Motor neuron (in vitro differentiated cells): ENCODE measurements around the gene MYLK. TPM values are rescaled to one million over a fixed set of nuclear protein-coding genes. Genes with fewer than 3 reads are reported as not detected.

ENCODE experiments used
- ATAC-seq, 8 experiments: fragments of 200-7000 bp; cut with Tn5 transposase; replicated peaks in 6 of 8; 2 replicates each; pipeline ENCODE4 v1.8.0; 2021; ENCODE audit warnings: mild to moderate bottlenecking in 8 of 8, moderate library complexity in 8 of 8
- H3K27ac ChIP-seq, 2 donors: fragments of 250-450 bp; sonication (Bioruptor Pico); 2 replicates each; pipeline ENCODE4 v1.9.0; 2021; ENCODE audit warnings: antibody characterized with exemption in 2 of 2, mild to moderate bottlenecking in 2 of 2, moderate library complexity in 1 of 2
- H3K4me1 ChIP-seq, 2 donors: fragments of 250-450 bp; sonication (Bioruptor Pico); replicated peaks in 1 of 2; 2 replicates each; pipeline ENCODE4 v1.6.1; 2021; ENCODE audit warnings: antibody characterized with exemption in 2 of 2, mild to moderate bottlenecking in 2 of 2, moderate library complexity in 1 of 2
- H3K4me3 ChIP-seq, 5 donors: fragments of 250-450 bp; sonication (Bioruptor Pico); 2 replicates each; pipeline ENCODE4 v1.9.0; 2021; ENCODE audit warnings: antibody characterized with exemption in 5 of 5, mild to moderate bottlenecking in 5 of 5, moderate library complexity in 4 of 5
- WGBS, 10 experiments: fragments of 450-650 bp; shearing (Covaris generic); methylation state at CpG; one replicate each; pipeline ENCODE4 v1.0.0; 2022; 5-methylcytosine and 5-hydroxymethylcytosine counted together
- in situ Hi-C, 9 experiments: fragments of 400-800 bp; cut with MboI; loops; one replicate each; pipeline ENCODE4 v1.15.0; 2021; ENCODE audit warnings: low sequenced_read_pairs in 9 of 9, low pct_unique_long_range_greater_than_20kb in 2 of 9; ENCODE audit not compliant: unreplicated experiment in 9 of 9
- total RNA-seq, 8 experiments: library from RNA; unstranded; fragments of 300-600 nt; gene quantifications; 2 replicates each; pipeline versions ENCODE4 v1.2.3 to v1.2.4, GENCODE V29; 2022

Gene MYLK
- total RNA-seq, 8 experiments from 2014 or later = 1.8 to 18.7 (median 6.1) TPM

DNA sequence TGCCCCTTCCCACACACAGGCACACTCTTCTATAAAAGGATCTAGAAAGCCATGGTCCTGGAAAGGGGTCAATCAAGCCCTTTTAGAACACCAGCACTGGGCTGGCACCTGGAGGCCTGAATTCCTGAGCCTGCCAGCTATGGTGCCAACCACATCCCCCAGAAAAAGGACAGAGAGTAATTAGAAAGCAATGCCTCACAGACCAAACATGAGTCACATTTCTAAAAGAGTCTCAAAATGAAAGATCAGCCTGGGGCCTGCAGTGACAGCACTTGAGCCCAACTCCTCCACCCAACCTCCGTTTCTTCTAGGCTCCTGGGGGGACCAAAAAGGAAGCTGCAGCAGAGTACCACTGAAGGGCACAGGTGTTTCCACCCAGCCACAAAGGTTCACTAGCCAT, 14.1 kb downstream of the MYLK start:
- Histone ChIP-seq H3K4me3 (no peak overlapping the region), H3K27ac (no peak overlapping the region), H3K4me1 (peaks cover 0 to 8% of the 10 kb centered on the region in 2 donors)
- ATAC-seq = peak in 1 of 8 experiments; percentile 36
- WGBS, 10 experiments = no CpG with 5 or more reads among the region's 1 CpG
- in situ Hi-C loops = no loop called here

DNA sequence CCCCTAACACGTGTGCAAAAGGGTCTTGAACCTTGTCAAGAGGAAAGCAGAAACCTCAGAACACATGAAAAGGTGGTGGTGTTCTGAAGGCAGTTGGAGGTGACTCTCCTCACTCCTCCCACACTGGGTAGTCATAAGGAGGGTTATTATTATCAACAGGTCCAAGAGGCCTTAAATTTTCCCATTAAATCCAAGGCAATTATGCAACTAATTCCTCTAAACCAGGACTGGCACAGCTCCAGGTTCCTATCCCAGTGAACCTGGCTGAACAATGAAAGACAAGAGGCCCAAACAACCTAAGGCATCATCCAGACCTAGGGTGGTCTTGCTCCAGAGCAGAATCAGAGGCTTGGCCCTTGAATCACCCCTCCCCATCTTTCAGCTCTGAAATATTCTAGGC, 15.0 kb downstream of the MYLK start:
- H3K4me1 ChIP-seq = peaks cover 0 to 8% of the 10 kb centered on the region in 2 donors
- no peak for ATAC-seq

DNA sequence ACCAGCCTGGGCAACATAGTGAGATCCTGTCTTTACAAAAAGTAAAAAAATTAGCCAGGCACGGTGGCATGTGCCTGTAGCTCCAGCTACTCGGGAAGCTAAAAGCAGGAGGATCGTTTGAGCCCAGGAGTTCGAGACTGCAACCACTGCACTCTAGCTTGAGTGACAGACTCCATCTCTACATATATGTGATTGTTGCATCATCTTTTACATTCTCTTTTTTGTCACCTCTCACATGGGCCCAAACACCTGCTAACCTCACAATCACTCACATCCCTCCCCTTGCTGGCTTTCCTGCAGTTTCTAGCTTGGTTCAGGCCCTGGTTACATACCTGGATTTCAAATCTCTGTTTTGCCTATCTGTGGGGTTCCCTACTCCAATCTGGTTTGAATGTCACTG, 19.4 kb downstream of the MYLK start:
- in situ Hi-C loops = no loop called here
- no peak overlapping the region for H3K4me3 ChIP-seq
- no peak for ATAC-seq
- no peaks in the 10 kb centered on the region for H3K4me1 ChIP-seq
- H3K27ac ChIP-seq = no peak overlapping the region
- 80 to 100% (median 93%) methylated on average over 1 to 4 of the region's 4 CpGs; no CpG with 5 or more reads in 3 of the 10 experiments for WGBS, 10 experiments

More for the DNA sequence above, 15.0 kb downstream of the MYLK start:
- no peak overlapping the region for H3K4me3 ChIP-seq
- WGBS, 10 experiments = 40 to 80% (median 60%) methylated on average over 1 of the region's 1 CpG; no CpG with 5 or more reads in 7 of the 10 experiments
- H3K27ac ChIP-seq = no peak overlapping the region
- in situ Hi-C loops = no loop called here

GRCh38 chr3:123862152-123862551, 22.0 kb downstream of the MYLK start:
- Histone ChIP-seq H3K4me1 (no peaks in the 10 kb centered on the region), H3K4me3 (no peak overlapping the region), H3K27ac (no peak overlapping the region)
- ATAC-seq = no peak
- in situ Hi-C loops = no loop called here

DNA sequence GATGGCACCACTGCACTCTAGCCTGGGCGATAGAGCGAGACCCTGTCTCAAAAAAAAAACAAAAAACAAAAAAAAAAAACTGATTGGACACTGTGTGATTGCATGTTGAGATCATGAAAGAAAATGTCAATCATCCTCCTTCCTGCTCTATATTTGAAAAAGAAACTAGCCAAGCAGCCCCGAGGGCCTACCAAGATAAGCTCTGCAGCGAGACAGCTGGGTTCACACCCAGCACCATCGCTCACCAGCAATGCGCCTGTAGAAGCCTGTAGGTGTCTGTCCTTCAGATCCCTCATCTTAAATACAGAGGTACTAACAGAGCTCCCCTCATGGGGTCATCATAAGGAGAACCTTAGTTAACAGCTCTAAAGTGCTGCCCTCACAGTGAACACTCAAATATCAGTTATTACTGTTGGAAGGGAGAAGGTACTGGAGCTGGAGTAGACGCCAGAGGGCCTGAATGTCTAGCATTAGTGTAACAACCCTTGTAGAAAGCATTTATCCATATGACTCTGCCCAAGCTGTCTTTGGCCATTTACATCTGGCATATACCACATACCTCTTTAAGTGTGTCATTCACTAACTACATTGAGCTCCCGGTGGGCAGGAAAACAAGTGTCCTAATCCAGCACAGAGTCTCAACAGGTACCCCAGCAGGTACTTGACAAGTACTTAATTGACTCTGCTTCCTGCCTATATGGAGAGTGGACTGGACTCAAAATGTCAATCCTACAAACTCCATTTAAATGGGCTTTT, 22.9 kb downstream of the MYLK start:
- peak in 1 of 8 experiments; percentile 34 for ATAC-seq
- 40 to 100% (median 94%) methylated on average over 1 to 8 of the region's 8 CpGs; no CpG with 5 or more reads in 2 of the 10 experiments for WGBS, 10 experiments
- H3K4me1 ChIP-seq = no peaks in the 10 kb centered on the region
- H3K4me3 ChIP-seq = no peak overlapping the region
- in situ Hi-C loops = no loop called here
- no peak overlapping the region for H3K27ac ChIP-seq

- H3K4me1 ChIP-seq = no peaks in the 10 kb centered on the region
- ATAC-seq = no peak
- WGBS, 10 experiments = 0 to 100% (median 86%) methylated on average over 1 of the region's 1 CpG; no CpG with 5 or more reads in 5 of the 10 experiments
- in situ Hi-C loops = no loop called here
- H3K4me3 ChIP-seq = no peak overlapping the region
- H3K27ac ChIP-seq = no peak overlapping the region
These were observed 25.0 kb downstream of the MYLK start for GRCh38 chr3:123859177-123859576.

DNA sequence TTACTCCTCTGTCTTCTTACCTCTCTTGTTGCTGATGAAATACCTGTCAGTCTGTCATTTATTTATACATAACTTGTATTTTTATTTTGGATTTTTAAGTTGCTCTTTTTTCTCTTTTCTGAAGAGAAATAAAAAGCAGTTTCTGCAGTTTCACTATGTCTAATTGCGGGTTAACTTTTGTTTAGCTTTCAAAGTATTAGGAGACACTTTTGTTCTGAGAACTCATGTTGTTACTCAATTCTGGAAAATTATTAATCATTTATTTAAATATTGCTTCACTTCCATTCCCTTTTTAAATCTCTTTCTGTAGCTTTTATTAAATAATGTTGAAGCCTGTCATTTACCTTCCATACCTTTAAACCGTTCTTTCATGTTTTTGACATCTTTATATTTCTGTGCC, 29.2 kb downstream of the MYLK start:
- Histone ChIP-seq H3K4me3 (no peak overlapping the region), H3K27ac (no peak overlapping the region), H3K4me1 (no peaks in the 10 kb centered on the region)
- 60 to 100% (median 96%) methylated on average over 1 to 2 of the region's 2 CpGs for WGBS, 10 experiments
- no peak for ATAC-seq
- in situ Hi-C loops = no loop called here

- no peak for ATAC-seq
- Histone ChIP-seq H3K4me1 (no peaks in the 10 kb centered on the region), H3K27ac (no peak overlapping the region), H3K4me3 (no peak overlapping the region)
- 86 to 100% (median 100%) methylated on average over 1 to 2 of the region's 2 CpGs; no CpG with 5 or more reads in 6 of the 10 experiments for WGBS, 10 experiments
- in situ Hi-C loops = no loop called here
These were observed 30.3 kb downstream of the MYLK start for GRCh38 chr3:123853686-123854372.

DNA sequence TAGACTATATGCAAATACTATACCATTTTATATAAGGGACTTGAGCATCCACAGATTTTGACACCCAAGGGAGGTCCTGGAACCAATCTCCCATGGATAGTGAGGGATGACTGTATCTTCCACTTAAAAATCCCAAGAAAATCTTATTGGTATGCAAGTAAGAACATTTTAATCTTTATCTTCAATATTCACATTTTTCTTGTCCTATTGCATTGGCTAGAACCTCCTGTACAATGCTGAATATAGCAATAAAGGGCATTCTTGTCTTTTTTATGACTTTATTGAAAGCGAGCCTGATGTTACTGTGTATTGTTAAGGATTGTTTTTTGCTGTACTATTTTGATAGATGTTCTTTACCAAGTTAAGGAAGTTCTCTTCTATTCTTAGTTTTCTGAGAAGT, 36.9 kb downstream of the MYLK start:
- no peak overlapping the region for H3K27ac ChIP-seq
- ATAC-seq = no peak
- no peak overlapping the region for H3K4me3 ChIP-seq
- in situ Hi-C loops = no loop called here
- H3K4me1 ChIP-seq = no peaks in the 10 kb centered on the region
- WGBS, 10 experiments = 75 to 100% (median 86%) methylated on average over 1 of the region's 1 CpG; no CpG with 5 or more reads in 3 of the 10 experiments

DNA sequence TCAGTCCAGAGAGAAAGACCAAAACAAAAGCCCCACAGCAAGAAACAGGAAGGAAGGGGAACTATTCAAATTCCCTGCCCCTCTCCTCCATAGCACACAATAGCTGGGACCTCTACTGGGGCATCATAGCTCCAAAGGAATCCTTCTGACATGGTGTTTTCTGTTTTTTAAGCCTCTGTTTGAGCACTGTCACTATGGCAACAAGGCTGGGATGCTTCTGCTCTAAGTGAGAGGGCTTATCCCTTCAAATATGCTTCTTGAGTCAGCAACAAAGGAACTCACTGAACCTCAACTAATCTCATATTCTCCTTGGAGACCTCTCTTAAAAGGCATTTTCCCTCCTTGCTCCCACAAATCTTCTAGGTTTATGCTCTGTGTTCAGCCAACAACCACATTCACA, 40.5 kb downstream of the MYLK start:
- Histone ChIP-seq H3K4me3 (no peak overlapping the region), H3K27ac (no peak overlapping the region), H3K4me1 (no peaks in the 10 kb centered on the region)
- peak in 5 of 8 experiments; percentile 38 to 59 (median 44) for ATAC-seq
- in situ Hi-C loops = no loop called here

DNA sequence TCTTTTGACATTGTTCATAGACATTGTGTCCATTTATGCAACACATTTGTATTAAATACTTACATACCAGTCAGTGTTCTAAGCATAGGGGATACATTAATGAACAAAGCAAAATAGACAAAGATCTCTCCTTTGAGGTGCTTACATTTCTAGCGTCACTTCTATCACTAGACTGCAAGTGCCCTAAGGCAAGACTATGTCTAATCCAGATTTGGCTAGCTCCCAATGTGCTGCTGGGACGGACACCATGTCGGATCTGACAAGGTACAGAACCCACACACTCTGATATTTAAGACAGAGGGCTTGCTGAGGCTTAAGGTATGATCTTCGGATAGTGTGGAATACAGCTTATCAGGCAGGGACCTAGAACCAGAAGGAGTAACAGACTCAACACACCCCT, 41.4 kb downstream of the MYLK start:
- ATAC-seq = no peak
- H3K4me1 ChIP-seq = no peaks in the 10 kb centered on the region
- no peak overlapping the region for H3K27ac ChIP-seq
- in situ Hi-C loops = no loop called here
- WGBS, 10 experiments = 89 to 100% (median 92%) methylated on average over 1 to 4 of the region's 4 CpGs; no CpG with 5 or more reads in 1 of the 10 experiments
- no peak overlapping the region for H3K4me3 ChIP-seq

GRCh38 chr3:123841476-123842238, 42.5 kb downstream of the MYLK start:
- WGBS, 10 experiments = 0 to 100% (median 92%) methylated on average over 1 of the region's 1 CpG; no CpG with 5 or more reads in 2 of the 10 experiments
- Histone ChIP-seq H3K4me1 (no peaks in the 10 kb centered on the region), H3K27ac (no peak overlapping the region), H3K4me3 (no peak overlapping the region)
- in situ Hi-C loops = no loop called here
- ATAC-seq = no peak

DNA sequence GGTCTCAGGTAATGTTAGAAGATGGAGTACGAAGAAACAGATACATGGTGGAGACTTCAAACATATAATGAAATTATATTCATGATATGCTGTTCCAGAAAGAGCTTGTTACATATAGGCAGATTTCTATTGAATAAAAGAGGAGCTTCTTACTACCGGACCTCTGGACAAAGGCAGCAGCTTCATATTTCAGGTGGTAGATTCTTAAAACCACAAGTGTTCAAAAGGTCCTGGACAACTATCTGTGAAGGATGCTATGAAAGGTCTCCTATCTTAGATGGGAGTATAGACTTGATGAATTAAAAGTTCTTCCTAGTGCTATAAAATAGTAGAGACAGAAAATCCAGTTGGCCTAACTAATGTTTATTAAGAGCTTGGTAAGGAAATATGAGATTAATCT, 43.2 kb downstream of the MYLK start:
- 83 to 100% (median 90%) methylated on average over 1 to 2 of the region's 2 CpGs; no CpG with 5 or more reads in 2 of the 10 experiments for WGBS, 10 experiments
- in situ Hi-C loops = no loop called here
- Histone ChIP-seq H3K4me1 (no peaks in the 10 kb centered on the region), H3K4me3 (no peak overlapping the region), H3K27ac (no peak overlapping the region)
- no peak for ATAC-seq
